Measurements from ENCODE around the gene MCC.

Gene MCC

GRCh38 chr5:113216545-113216944, 271.7 kb downstream of the MCC start:
- DNase-seq: no peak

DNA sequence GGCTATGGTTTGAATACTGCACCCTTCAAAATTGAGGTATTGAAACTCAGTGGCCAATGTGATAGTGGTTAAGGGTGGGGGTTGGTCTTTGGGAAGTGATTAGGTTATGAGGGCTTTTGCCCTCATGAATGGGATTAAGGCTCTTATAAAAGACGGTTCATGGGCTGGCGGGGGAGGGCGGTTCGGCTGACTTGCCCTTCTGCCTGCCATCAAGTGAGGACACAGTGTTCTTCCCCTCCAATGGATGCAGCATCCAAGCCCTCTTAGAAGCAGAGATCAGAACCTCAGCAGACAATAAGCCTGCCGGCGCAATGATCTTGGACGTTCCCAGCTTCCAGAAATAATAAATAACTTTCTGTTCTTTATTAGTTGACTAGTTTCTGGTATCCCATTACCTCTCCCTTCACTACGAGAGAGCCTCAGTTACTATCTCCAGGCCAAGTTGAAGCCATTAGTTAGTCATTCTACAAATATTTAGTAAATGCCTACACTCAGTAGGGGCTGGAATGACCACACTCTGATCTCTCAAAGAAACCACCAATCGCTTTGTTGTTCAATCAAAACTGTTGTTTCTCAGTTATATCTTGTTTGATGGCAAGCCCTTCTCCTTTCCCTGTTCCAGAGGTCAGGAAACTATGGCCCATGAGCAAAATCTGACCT, 272.7 kb downstream of the MCC start:
- no peak for DNase-seq

GRCh38 chr5:113214606-113215323, 273.5 kb downstream of the MCC start:
- DNase-seq: no peak

DNA sequence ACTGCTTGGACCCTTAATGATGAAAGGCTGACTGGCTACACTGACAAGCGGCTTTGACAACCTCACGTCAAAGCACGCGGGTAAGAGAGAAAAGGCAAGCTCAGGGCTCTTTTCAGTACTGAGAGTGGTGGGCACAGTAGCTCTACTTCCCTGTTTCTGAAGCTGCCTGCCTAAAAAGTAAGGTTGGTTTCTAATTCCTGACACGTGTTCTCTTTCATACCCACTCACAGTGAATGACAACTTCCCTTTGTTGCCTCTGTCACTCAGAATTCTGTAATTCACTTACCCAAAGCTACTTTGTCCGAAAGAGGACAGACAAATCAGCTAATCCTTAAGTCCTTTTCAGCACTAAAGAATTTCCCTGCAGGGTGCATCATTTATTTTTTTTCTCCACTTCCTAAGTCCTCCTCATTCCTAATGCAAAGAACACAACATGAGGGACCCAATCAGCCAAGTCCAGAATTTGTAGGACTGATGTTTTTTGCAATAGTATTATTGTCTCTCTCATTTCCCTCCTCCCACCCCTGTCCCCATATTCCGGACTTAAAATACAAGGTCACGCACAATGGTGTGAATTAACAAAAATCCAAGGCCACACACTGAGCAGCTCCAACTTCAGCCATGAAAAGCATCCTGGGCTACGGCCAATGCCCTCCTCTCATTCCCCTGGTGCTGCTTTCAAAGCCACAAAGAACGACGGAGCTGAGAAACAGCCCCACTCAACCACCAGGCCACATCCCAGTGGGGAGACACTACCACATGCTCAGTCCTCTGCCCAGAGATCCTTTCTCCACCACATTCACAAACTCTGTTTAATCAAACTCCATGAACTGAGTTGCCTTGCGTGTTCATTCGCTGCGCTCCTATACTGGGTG, 274.5 kb downstream of the MCC start:
- DNase-seq: no peak

DNA sequence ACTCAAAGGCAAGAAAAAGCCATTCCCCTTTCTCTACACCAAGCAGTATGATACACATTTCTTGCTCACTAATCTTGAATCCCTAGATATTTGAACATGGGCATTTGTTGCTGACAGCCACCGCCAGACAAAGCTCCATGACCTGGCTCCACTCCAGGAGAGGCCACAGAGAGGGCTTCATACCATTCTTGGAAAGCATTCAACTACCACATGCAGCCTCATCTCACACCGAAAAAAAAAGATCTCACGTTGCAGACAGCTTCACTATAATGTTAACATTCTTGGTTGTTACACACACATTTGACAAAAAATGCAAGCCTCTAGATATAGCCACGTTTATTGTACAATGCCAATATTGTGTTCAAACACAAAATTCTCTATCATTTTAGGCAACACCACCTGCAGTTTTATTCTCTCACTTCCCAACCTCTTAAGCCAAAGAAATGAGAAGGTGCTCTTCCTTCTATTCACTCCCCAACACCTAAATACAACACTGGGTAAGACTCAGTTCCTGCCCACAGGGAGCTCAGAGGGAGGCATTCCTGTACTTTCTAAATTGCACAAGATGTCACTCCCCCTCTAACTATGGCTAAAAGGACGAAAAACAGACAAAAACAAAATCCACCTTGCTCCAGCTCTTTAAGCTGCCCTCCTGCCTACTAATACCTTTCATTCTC, 275.9 kb downstream of the MCC start:
- DNase-seq: no peak

GRCh38 chr5:113209498-113209897, 278.8 kb downstream of the MCC start:
- no peak for DNase-seq

GRCh38 chr5:113205807-113206206, 282.4 kb downstream of the MCC start:
- DNase-seq: no peak

GRCh38 chr5:113205323-113205722, 282.9 kb downstream of the MCC start:
- no peak for DNase-seq

GRCh38 chr5:113204525-113205161, 283.6 kb downstream of the MCC start:
- DNase-seq: no peak

DNA sequence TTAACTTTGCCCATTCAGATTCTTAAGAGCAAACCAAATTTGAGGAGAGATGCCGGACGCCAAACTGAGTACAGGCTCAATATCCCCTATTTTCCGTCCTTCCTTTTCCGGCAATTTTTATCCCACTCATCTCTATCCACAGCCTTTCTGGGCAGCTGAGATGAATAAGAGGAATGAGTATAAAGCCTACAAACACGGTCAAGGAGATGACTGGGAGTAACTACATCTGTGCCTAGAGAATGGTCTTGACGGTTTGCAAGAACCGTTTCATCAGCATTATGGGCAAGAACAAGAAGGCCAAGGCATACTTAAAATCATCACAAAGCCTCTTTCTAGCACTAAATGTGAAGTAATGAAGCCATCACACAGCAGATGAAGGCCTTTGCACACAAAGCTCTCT, 284.3 kb downstream of the MCC start:
- DNase-seq: no peak

- DNase-seq: no peak
Measured at GRCh38 chr5:113202746-113203716, 285.2 kb downstream of the MCC start.

DNA sequence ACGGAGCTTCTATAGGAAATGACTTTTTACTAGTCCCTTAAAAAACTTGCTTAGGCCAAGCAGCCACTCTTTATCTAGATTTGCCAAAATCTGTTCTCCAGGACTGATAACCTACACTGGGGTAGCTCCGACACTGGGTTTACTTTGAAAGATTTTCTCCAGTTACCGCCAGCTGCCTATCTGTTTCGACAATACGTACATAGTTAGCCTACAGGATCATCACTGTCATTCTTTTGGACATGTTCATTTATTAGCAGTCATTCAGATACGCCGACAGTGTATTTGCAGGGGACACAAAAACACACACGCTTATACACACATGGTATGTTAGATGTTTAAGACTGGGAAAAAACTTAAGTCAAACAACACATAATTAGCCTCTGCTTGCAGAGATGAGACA, 286.0 kb downstream of the MCC start:
- DNase-seq: no peak

DNA sequence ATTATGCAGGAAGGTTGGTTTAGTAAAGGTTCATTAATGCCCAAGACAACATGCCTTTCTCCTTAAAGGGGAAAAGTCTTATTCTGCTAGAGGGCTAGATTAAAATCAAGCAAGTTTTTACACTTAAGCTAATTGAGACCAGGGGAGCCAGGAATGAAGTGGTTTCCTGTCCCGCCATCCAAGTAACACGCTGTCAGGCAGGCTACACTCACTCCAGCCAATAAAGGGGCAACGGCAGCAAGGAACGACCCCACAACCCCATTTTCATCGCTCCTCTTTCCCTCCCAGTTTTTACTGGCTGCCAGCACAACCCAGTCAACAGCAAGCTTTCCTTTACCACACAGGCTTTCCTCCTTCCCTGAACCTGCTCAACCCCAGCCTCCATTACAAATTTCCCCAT, 286.5 kb downstream of the MCC start:
- DNase-seq: no peak

DNA sequence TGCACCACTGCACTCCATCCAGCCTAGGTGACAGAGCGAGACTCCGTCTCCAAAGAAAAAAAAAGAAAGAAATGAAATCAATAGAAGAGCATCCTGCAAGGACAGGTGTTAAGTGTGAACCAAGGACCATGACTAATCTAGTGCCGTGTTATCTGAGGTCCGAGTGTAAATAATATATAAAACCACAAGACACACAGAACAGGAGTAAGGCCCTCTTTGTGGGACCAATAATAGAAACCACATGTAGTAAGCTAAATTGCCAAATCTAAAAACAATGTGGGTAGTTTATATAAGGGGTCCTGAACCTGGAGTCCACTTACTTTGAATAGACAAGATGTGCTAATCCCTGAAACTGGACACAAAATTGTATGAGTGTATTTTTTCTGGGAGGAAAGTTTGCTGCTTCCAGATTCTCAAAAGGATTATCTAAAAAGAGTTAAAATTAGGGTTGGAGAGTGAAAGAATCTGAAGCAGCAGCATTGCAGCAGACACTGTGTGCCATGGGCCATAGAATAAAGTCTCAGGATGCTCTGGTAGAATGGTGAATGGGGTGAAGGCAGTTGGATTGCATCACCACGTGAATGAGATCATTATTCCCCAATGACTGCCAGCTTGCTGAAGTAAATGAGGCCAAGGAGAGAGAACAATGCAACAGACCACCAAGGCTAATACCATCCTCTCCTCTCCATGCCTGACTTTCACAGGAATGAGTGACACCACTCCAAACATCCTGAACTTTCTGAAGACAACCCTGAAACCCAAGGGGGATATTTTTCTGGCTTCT, 288.9 kb downstream of the MCC start:
- no peak for DNase-seq

DNA sequence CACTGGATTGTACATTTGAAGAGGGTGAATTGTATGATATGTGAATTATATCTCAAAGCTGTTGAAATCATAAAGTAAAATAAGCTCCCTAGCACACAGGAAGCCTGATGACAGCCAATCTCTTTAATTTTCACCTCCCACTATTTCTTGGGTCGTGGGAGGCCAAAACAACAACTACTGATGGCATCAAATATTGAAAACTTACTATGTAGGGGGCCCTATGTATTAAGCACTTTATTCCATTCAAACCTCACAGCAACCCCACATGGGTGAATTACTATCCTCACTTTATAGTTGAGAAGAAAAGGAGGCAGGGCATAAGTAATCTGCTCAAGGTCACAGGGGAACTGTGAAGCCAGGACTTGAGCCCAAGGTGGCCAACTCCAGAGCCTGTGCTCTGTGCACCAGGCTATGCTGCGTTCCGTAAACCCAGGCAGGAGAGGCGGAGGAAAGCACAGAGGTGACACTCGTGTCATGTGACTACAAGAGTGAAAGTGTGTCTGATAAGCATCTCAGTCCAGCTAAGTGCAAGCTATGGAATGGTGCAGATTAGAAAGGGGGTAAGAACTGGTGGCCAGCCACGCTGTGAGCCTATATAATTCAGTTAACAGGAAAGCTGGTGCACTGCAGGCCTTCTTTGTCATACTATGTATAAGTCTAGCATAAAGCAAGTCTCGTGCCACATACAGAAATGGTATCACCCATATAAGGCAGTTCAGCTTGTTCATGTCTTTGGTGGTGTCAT, 290.6 kb downstream of the MCC start:
- no peak for DNase-seq

DNA sequence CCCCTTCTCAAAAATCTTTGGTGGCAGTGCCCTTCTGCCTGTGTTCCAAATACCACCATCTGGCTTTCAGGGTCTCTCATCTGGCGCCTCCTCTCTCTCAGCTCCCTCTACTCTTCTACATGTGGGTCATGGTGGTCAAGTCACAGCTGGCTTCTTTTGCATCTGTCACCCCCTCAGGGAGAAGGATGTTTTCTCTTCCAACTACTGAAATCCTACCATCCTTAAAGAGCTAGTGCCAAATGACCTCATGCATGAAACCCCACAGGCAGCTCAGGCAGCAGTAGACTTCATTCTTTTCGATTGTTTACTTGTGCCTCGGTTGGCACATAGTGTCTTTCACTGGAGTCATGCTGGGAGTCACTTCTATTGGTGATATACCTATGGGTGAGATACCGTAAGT, 292.5 kb downstream of the MCC start:
- DNase-seq: no peak

DNA sequence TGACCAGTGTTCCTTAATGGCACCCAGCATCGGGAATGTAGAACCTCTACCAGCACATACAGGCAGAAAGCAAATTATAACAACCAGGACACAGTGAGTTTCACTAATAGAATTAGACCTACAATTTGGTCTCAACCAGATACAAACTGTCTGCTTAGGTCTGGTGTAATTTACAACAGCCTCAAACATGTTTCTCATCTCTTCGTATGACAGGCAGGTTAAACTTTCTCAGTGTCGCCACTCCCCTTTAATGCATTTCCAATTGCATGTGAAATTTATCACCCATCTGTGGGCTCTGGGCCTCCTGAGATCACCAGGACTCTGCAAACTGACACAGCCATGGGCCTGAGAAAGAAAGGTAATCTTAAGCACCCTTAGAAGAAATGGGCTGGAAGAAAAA, 293.0 kb downstream of the MCC start:
- no peak for DNase-seq

DNA sequence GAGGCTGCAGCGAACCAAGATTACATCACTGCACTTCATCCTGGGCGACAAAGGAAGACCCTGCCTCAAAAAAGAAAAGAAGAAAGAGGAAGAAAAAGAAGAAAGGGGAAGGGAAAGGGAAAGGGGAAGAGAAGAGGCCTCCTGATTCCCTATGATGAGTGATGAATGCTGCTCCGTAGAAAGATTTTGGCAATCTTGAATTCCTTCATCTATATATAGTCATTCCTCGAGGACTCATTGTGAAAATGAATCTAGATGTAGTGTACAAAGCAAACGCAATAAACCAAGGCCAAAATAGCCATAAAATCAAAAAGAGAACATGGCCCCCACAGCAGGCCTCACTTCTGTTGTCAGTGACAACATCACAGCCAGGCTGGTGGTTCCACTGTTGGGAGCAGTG, 293.7 kb downstream of the MCC start:
- no peak for DNase-seq

DNA sequence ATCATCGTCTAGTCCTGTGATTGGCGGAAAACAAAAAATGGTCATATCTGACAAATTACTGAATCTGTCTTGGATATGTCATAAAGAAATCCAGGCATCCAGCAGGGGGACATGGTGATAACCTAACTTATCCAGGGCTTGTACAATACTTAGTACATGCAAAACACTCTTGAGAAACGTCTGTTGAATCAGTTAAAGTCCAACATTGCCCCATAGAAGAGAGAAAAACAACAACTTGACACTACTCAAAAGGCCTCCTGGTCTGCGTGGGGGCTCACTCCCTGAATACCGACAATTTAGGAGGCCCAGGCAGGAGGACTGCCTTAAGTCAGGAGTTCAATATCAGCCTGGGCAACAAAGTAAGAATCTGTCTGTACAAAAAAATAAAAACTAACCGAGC, 294.1 kb downstream of the MCC start:
- no peak for DNase-seq

Data from activated CD4-positive, alpha-beta T cell treated with anti-CD3 and anti-CD28 coated beads, Interleukin-2, amount 50 U/mL, for 4 hours (primary cell).